Suppressor macrophage treated with lipopolysaccharide for 4 hours (primary cell): ENCODE measurements around the gene PTPN2.
"Not testable (repeated sequence)": the region's sequence is repeated elsewhere in the genome, so short reads cannot be mapped to it uniquely, and the experiment has no call there.

Source experiments
- DNase-seq: peaks from one replicate; pipeline ENCODE4 v3.0.0-alpha.2; 2020

PTPN2 gene

DNA sequence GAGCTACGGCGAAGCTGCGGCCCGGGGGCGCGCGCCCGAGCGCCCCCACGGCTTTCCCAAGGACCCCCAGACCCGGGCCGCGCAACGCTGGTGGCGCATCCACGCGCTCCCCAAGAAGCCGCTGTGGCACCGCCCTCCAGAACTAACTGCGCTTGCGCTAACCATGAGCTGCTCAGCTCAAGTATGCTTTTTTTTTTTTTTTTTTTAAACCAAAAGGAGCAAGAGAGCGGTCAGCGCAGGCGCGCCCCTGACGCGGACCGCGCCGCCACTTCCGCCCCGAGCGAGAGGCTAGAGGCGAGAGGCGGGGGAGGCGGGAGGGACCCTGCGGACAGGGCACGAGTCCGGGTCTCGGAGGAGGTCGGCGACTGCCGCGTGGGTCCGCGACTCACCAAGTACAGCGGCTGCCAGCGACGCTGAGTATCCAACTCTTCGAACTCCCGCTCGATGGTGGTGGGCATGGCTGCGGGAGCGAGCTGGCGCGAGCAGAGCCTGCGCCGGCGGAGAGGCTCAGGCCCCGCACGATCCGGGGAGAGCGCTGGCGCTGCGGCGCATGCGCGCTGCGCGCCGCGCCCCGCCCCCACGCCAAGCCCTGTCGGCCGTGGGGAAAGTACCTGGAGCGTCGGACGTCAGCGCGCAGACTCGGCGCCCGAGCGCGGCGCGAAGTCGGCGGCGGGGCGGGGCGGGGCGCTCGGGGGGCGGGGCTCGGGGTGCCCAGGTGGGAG is at the start of gene PTPN2:
PTPN2 (minus strand) TSS at position 554 of the 722 bp plus-strand sequence; CDS start at position 458, 96 bp downstream.
- peak; percentile 97 for DNase-seq

DNA sequence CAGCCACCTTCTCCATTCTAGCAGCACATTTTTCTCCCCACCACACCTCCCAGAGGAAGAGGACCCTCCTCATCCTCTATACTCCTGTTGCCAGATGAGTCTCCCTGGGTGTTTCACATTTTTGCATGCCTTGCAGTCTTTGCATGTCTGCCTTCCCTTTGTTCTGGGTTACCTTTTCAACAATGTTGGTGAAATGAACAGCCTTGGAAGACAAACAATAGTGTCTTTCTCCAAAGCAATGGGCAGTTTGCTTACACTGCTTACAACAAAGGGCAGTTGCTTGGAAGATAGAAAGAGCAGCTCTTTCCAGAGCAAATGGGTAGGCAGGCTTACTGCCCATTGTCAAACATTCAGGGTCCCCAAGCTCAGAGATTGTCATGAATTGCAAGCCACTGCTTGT is 49.3 kb upstream of the PTPN2 start:
- DNase-seq = no peak

DNA sequence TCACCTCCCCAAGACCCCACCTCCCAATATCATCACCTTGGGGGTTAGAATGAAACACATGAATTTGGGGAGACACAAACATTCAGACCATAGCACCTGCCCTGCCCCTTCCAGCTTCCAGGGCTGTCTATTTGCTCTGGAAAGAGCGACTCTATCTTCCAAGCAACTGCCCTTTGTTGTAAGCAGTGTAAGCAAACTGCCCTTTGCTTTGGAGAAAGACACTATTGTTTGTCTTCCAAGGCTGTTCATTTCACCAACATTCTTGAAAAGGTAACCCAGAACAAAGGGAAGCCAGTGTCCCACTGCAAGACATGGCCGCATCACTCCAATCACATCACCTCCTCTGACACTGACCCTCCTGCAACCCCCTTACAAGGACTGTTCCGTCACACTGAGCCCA is 46.9 kb upstream of the PTPN2 start:
- no peak for DNase-seq

DNA sequence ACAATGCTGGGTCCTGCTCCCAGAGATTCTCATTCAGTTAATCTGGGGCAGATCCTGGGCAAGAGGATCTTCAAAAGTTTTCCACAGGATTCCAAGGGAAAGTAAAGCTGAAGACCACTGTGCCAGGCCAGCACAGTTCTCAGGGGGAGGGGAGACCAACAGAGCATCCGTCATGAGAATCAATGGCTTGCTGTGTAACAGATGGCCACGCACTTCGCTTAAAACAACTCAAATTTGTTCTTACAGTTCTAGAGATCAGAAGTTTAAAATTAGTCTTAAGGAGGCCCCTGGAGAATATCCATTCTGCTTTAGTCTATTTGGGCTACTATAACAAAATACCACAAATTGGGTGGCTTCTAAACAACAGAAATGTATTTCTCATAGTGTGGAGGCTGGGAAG is 46.3 kb upstream of the PTPN2 start:
- no peak for DNase-seq

DNA sequence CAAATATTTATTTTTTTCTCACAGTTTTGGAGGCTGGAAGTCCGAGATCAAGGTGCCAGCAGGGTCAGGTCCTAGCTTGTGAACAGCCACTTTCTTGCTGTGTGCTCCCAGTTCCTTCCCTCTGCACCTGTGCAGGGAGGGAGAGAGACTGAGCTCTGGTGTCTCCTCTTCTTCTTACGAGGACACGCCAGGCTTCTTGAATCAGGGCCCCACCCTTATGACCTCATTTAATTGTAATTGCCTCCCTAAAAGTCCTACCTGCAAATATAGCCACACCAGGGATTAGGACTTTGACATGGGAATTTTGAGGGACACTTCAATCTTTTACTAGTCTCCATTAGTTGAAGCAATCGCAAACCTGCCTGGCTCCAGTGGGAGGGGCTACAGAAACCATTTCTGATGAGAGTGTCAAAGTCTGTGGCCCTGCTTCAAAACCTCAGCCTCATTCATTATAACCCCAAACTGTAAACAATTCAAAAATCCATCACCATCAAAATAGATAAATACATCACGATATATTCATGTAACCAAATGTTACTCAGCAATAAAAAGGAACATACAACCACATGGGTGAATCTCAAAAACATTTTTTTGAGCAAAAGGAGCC is 45.5 kb upstream of the PTPN2 start:
- no peak for DNase-seq

DNA sequence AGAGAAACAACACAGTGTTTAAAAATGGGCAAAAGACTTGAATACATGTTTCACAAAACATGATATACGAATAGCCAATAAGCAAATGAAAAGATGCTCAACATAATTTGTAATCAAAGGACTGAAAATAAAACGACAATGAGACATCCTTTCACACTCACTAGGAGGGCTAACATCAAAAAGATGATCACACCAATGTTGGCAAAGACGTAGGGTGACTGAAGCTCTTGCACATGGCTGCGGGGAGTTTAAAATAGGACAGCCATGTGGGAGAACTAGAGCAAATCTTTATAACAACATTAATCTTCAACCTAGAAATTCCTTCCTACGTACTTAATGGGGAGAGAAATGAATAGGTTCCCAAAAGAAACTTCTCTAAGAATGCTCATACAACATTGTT is 44.6 kb upstream of the PTPN2 start:
- DNase-seq = no peak

DNA sequence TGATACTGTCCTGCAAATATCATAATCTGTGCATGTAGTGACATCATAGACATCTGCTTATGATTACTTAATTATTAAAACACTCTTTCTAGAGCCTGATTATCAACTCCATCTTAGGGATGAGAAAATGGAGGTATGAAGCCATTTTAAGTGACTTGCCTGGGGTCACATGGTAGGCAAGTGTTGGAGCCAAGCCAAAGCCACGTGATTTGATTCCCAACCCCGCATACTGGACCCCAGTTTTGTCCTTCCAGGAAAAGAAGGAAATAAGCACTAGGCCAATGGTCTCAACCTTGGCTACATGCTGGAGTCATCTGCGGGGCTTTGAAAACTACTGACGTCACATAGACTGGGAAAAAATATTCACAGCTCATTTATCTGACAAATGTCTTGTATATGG is 44.2 kb upstream of the PTPN2 start:
- DNase-seq = no peak

DNA sequence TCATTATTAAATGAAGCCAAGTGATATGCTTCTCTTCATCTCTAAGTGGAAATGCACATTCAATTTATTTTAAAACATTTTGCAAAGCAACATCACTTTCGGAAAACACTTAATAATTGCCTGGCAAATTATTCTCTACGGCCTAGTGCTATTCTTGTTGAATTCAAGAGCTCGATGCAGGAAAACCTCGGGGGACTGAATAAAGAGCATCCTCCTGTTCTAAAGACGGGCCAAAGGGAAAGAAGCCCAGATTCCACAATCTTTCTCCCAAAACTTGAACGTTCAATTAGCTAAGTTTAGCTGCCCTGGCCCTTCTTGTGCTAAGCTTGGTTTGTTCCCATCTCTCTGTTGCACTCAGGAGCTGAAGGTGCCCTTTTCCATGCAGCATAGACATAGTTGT is 40.6 kb upstream of the PTPN2 start:
- DNase-seq = no peak

DNA sequence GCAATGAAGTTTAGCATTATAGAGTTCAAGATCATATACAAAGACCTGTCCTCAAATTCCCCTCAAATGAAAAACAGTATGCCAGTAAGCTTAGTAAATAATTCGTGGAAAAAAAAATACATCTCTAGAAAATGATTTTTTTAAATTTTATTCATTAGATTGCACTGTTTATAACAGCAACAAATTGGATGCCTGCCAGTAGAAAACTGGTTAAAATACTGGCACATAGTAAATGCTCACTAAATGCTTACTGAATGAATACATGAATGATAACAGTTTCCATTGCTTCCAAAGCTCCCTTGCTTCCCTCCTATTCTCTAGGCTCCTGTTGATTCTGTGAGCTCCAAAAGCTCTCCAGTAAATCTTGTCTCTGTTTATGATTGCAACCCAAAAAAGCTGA is 38.2 kb upstream of the PTPN2 start:
- no peak for DNase-seq

DNA sequence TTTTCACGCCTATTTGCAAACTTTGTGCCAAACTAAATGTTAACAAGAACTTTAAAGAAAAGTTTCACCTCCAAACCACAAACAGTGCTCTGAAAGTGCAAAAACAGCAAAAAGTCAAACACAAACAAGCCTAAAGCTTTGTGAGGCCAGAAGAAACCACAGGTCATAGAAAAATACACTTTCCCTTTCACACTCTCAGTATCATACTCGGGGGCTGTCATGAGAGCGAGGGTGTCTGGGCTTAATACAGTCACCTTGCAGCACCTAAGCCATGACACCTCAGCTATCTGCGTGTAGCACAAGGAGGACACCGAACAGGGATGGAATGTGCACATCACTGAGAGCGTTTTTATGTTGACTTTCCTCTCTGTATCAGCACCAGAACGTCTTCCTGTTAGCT is 37.1 kb upstream of the PTPN2 start:
- DNase-seq = no peak

DNA sequence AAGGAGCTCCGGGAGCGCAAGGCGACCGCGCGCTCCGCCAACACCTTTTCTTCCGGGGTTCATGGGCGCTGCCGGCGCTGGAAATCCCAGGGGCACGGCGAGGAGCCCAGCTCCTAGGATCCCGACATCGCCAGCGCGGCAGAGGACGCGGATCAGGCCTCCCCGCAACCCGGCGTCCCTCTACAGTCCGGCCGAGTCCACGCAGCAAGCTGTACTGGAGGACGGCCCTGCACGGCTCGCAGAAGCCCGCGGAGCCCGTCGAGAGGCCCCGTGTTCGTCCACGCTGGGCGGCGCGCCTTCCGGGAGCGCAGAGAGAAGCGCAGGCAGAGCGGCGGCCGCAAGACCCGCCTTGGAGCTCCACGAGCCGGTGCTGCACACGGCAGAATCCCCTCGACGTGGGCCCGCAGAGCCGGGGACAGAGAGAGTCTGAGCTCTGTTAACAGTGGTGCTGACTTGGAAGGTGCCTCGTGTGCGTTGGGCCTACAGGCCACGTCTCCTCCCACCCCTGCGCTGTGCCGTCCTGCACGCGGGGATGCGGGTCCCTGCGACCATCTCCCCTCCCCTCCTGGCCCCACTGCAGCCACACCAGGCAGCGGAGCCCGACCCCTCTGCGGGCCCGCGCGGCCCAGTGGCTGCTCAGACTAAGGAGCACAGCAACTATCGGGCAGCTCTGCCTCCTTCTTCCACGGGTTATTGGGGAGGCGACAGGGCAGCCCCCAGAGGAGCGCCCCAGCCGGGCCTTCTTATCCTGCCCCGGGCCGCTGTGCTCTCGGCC is 28.1 kb upstream of the PTPN2 start:
- no peak for DNase-seq

DNA sequence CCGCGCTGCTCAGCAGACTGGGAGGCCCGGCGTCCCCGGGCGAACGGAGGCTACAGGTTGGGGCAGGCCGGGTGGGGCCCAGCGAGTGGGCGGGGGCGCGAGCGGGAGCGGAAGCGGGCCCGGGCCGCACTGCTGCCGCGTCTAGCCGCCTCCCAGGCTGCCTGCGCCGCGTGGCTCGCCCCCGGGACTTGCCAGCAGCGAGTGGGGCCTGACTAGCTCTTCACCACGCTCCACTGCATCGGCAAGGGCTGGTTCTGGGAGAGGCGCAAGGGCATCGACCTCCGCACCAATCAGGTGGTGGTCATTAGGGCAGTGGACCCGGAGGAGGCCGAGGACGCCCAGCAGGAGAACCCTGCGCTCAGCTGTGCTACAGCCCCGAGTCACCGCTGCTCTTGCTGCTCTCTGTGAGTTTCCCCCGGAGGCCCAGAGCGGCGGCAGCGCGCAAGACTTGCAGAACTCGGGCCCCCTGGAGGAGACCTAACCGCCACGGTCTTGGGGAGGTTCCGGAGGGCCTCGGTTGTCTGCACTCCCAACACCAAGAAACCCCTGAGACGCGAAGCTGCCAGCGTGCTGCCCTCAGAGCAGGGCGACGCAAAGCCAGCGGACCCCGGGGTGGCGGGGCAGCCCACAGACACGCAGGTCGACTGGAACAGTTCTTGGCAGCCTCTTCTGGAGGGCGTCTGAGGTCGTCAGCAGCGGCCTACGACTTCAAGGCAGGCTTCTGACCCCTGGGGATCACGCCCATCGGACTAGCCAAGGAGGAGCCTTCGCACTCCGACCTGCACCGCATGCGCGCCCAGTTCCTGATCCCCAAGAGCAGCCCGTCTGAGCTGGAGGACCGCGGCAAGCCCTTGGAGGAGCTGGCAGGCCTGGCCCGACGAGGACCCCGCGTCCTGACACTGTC is 27.2 kb upstream of the PTPN2 start:
- peak; percentile 38 for DNase-seq

DNA sequence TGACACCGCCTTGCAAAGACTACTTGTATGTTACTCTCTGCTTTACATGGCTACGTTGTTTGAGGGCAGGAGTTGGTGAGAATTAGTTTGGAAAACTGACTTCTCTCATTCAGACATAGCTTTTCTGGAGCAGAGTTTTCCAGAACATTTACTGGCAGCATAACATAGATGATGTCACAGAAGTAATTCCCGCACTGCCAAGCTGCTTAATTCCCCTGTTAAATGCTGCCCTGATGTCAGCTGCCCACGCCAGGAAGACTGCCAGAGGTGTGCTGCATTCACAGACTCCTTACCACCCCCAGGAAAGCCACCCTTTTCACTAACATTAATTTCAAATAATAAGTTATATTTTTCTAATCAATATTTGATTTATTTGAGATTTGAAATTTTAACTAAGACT is 24.7 kb upstream of the PTPN2 start:
- DNase-seq = no peak

DNA sequence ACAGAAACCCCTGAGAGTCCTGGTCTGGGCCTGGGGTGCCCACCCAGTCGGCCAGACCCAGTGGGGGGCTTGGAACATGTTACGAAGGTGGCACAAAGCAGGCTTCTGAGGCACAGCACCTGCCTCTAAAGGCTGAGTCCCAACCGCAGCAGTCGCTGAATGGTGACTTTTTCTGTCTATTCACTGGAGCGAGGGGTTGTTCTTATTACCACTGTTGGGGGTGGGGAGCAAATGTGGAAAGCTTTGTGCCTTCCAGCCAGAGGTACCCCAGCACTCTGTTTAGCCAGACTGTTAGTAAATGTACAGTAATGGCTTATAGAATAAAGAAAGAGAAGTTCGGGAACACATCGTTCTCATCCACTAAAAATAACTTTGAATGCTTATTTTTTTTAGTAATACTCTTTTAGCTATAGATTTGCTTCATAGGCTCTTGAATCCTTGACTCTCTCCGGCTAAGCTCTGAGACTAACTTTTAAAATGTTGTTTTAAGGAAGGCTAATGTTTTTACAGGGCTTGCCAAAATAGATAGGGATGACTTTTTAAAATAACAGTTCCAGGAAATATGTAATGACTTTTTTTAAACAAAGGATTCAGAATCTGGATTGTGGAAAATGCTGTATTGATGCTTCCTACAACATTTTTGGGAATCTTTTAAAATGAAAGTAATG is 23.4 kb upstream of the PTPN2 start:
- DNase-seq = no peak

DNA sequence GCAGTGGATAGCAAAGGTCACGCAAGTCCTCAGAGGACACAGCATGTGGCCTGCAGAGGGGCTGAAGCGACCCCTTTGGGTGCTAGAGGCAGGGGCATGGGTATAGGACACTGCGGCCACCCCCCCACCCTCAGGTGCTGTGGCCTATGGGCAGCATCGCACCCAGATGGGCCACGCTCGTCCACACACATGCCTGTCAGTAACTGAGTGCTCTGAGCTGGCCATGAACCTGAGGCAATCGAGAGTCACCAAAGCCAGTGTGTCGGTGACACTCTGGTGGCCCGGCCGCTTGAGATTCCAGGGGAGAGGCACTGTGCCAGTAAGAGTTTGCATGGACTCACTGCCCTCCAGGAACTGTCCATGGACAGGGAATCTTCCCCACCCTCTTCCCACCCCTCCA is 22.7 kb upstream of the PTPN2 start:
- no peak for DNase-seq

DNA sequence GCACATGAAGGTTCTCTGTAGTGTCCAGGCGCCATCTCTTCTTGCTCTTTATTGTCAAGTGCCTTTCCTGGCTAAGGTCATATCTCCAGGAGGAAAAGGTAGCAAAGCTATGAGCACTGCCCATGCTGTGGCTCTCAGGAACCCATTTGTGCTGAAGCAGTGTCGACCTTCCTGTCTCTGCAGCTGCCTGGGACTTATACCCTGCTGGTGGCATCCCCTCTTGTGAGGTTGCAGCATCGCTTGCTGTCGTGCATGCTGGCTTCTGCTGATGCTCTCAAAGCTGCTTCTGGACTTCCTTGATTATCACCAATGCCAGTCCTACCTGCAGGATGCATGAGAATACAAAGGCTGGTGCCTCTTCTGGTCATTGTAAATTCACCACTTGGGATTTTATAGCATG is 22.1 kb upstream of the PTPN2 start:
- no peak for DNase-seq

DNA sequence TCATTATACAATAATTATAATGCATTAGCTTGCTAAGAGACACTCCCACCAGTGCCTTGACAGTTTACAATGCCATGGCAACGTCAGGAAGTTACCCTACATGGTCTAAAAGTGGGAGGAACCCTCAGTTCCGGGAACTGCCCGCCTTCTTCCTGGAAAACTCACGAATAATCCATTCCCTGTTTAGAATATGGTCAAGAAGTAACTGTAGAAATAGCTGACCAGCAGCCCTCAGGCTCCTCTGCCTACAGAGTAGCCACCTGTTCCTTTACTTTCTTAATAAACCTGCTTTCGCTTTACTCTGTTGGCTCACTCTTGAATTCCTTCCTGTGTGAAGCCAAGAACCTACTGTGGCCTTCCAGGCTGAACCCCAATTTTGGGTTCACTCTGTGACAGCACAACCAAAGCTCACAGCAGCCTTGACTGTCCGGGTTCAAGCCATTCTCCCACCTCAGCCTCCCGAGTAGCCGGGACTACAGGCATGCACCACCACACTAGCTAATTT is 20.0 kb upstream of the PTPN2 start:
- DNase-seq = peak; percentile 23

DNA sequence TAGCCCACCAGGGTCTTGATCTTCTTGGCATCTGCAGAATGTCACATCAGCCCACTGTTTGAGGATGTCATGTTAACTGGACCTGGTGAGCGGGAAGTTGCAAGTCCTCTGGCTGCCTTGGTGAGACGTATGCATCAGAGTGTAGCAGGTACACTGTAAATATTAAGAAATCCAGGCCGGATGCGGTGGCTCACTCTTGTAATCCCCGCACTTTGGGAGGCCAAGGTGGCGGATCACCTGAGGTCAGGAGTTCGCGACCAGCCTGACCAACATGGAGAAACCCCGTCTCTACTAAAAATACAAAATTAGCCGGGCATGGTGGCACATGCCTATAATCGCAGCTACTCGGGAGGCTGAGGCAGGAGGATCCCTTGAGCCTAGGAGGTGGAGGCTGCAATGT is 17.2 kb upstream of the PTPN2 start:
- not testable (repeated sequence) for DNase-seq

DNA sequence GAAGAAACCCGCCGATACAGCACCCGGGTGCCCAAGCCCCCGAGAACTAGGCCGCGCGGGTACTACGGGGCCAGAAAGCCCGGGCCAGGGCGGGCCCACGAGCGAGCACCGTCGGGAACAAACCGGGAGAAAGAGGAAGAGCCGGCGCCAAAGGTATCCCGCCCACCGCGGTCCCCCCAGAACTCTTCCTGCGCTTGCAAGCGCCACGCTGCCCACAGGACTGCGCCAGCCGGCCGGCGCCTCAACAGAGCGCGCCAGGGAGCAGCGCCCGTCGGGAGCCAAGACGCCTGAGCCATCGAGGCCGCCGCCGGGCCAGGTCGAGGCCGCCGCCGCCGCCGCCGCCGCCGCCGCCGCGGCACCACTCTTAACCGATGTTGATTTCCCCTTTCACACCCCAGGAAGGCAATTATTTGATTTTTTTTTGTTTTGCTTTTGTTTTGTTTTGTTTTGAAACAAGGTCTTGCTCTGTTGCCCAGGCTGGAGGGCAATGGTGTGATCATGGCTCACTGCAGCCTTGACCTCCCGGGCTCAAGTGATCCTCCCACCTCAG is 12.8 kb upstream of the PTPN2 start:
- peak; percentile 30 for DNase-seq

DNA sequence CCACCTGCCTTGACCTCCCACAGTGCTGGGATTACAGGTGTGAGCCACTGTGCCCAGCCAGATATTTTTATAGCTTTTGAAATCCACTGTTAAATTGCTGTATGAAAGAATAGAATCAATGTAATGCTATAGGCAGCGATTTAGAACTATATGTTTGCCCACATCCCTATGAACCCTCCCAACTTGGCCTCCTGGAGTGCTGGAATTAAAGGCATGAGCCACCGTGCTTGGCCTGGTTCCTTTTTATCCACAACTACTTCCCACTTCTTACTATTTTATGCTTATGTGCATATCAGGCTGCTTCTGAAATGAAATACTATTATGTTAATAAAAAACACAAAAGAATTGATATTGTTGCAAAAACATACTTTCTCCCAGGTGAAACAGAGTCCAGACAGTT is 11.6 kb upstream of the PTPN2 start:
- no peak for DNase-seq

DNA sequence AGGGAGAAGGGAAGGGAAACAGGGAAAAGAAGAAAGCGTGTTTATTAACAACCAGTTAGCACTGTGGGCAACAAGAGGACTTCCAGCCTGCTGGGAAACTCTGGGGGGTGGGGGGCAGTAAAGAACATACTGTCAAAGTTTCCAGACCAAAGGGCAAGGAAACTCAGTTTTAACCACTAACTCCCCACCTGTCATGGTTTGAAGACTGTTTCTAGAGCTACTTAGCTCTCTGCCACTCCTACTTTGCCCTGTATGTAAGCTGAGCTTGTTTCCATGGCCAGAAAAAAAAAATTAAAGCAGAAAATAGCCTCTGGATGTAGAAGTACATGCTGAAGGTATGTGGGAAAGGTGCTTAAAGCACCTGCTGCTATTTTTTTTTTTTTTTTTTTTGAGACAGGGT is 11.0 kb upstream of the PTPN2 start:
- no peak for DNase-seq

DNA sequence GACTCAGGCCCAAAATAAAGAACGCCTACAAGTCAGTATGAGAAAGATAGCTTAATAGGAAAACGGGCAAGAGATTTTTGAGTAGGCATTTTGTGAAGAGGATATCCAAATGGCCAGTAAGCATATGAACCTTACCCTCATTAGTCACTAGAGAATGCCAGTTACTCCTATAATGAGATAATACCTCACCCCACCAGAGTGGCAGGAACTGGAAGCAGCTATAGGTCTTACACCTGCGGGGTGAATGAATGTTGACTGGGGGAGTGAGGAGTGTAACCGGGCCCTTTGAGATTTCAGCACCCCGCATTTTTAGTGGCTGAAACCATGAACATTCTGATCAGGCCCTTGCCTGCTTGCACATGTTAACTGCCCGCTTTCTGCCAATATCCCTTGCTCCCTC is 7.5 kb upstream of the PTPN2 start:
- no peak for DNase-seq
